Gastrocnemius medialis (tissue), 4 donors: Measurements from ENCODE around the gene UNG. TPM values are rescaled to one million over a fixed set of nuclear protein-coding genes. Genes with fewer than 3 reads are reported as not detected.

ENCODE experiments used
- ATAC-seq, 2 donors: fragments of 150-250 bp; one replicate each; pipeline ENCODE4 v1.9.1; 2016
- DNase-seq, 2 donors: peaks; one replicate each; pipeline ENCODE4 v3.0.0-alpha.2; 2019
- H3K27ac ChIP-seq, 4 donors: fragments of 200-600 bp; sonication (generic); 1 replicate in 1 of 4; 2 replicates in 3 of 4; pipeline ENCODE4 v1.5.1; 2016 to 2018; ENCODE audit warnings: mild to moderate bottlenecking in 2 of 4, moderate library complexity in 1 of 4
- H3K27me3 ChIP-seq, 3 donors: fragments of 200-600 bp; sonication (generic) in 2 of 3; 1 replicate in 1 of 3; 2 replicates in 2 of 3; pipeline versions ENCODE4 v1.5.1 to v1.6.0; 2016 to 2019; ENCODE audit warnings: mild to moderate bottlenecking in 1 of 3, moderate library complexity in 1 of 3
- H3K36me3 ChIP-seq, 2 donors: fragments of 200-600 bp; sonication (generic) in 1 of 2; one replicate each; pipeline ENCODE4 v1.5.1; 2017 to 2018
- H3K4me1 ChIP-seq, 2 donors: fragments of 200-600 bp; sonication (generic) in 1 of 2; one replicate each; pipeline ENCODE4 v1.5.1; 2016 to 2017; ENCODE audit warnings: mild to moderate bottlenecking in 2 of 2
- H3K4me3 ChIP-seq, 4 donors: fragments of 200-600 bp; sonication (generic) in 3 of 4; 1 replicate in 1 of 4; 2 replicates in 3 of 4; pipeline ENCODE4 v1.5.1; 2016 to 2019; ENCODE audit warnings: mild to moderate bottlenecking in 2 of 4
- H3K9me3 ChIP-seq, 3 donors: fragments of 200-600 bp; sonication (generic) in 2 of 3; 1 replicate in 1 of 3; 2 replicates in 2 of 3; pipeline ENCODE4 v1.5.1; 2016 to 2019
- POLR2A ChIP-seq, 2 donors: fragments of 450-650 bp; IDR thresholded peaks; one replicate each; pipeline ENCODE4 v1.6.1; 2017; ENCODE audit warnings: antibody characterized with exemption in 2 of 2, mild to moderate bottlenecking in 2 of 2, moderate library complexity in 2 of 2
- in situ Hi-C, 4 donors: fragments of 200-750 bp; cut with MboI; loops; one replicate each; pipeline versions ENCODE4 v1.15.0 to v1.8.0; 2017; ENCODE audit warnings: low sequenced_read_pairs in 4 of 4
- intact Hi-C: fragments of 100-400 bp; cut with DNase I; formaldehyde crosslinking; loops from one replicate; pipeline ENCODE4 v1.15.1; 2023; ENCODE audit warnings: low total_unique reads
- total RNA-seq, 4 donors: library from RNA; depleted of rRNA; stranded (reverse); fragments of >200 nt; gene quantifications; one replicate each; pipeline versions ENCODE4 v1.1.0 to v1.2.3, GENCODE V29; 2016
- TF ChIP-seq, protein P1 (sequence below), 5 experiments: fragments of 450-650 bp in 3 of 5; fragments of 200-600 bp in 2 of 5; sonication (generic) in 2 of 5; IDR thresholded peaks in 4 of 5; conservative IDR thresholded peaks in 1 of 5; 1 replicate in 4 of 5; 2 replicates in 1 of 5; pipeline ENCODE4 v1.5.1; 2016 to 2019; ENCODE audit warnings: antibody characterized with exemption in 5 of 5, mild to moderate bottlenecking in 3 of 5, moderate library complexity in 3 of 5

The UNG gene
- total RNA-seq, 4 donors from 2014 or later, result 38.7 to 45.3 (median 42.3) TPM

DNA sequence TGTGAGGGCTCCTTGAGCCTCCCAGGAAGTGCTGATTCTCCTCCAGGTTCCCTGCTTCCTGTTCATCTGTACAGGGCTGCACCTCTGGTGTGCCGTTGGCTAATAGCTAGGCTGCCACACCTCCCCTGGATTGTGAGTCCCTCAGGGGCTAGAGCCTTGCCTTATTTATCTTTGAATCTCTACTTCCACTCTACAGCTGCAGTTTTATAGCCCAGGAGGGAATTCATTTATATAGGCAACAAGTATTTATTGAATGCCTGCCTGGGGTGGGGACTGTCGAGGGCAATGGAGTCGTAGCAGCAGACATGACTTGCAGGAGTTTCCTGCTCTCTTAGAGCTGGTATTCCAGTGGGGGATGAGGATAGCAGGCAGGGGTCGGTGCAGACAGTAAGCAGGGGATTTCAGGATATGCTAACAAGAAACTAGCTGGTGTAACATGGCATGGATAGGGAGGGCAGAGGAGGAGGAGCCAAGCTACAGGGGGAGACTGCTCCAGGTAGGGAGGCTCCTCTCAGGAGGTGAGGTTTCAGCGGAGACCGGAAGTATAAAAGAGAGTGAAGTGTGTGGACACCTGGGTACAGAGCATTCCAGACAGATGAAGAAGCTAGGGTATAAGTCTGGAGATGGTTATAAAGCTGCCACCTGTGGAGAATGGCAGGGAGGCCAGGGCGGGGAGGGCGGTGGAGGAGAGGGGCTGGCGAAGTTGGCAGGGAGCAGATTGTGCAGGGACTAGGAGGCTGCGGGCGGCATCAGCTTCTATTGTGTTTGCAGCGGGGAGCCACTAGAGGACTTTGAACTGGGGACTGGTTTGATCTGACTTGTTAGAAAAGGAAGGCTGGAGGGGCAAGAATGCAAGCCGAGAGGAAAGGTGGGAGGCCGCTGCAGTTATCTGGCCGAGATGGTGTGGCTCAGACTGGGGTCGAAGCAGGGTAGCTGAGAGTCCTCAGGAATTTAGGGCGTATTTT lies 27.8 kb upstream of the UNG start:
- ATAC-seq, result no peak
- intact Hi-C loops, result no loop called here
- TF ChIP-seq, protein P1, sequence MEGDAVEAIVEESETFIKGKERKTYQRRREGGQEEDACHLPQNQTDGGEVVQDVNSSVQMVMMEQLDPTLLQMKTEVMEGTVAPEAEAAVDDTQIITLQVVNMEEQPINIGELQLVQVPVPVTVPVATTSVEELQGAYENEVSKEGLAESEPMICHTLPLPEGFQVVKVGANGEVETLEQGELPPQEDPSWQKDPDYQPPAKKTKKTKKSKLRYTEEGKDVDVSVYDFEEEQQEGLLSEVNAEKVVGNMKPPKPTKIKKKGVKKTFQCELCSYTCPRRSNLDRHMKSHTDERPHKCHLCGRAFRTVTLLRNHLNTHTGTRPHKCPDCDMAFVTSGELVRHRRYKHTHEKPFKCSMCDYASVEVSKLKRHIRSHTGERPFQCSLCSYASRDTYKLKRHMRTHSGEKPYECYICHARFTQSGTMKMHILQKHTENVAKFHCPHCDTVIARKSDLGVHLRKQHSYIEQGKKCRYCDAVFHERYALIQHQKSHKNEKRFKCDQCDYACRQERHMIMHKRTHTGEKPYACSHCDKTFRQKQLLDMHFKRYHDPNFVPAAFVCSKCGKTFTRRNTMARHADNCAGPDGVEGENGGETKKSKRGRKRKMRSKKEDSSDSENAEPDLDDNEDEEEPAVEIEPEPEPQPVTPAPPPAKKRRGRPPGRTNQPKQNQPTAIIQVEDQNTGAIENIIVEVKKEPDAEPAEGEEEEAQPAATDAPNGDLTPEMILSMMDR (IDR thresholded peaks at IDR 0.05 in 4 of 5, conservative IDR thresholded peaks at IDR 0.05 in 1 of 5), result no peak
- no peak for TF ChIP-seq POLR2A (IDR thresholded peaks at IDR 0.05)

DNA sequence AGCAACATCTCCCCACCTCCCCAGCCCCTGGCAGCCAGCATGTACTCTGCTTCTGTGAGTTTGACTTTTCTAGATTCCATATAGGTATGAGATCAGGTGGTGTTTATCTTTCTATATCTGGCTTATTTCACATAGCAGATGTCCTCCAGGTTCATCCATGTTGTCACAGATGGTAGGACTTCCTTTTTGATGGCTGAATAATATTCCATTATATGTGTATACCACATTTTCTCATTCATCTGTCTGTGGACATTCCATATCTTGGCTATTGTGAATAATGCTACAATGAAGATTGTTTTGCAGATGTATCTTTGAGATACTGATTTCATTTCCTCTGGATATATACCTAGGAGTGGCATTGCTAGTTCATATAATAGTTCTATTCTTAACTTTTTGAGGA lies 22.5 kb upstream of the UNG start:
- Histone ChIP-seq H3K27ac (no peak overlapping the region), H3K27me3 (no peaks in the 10 kb centered on the region), H3K4me3 (no peak overlapping the region), H3K36me3 (peaks cover 3 to 55% of the 10 kb centered on the region in 2 donors), H3K4me1 (no peaks in the 10 kb centered on the region), H3K9me3 (no peaks in the 10 kb centered on the region)
- intact Hi-C loops, result no loop called here
- ATAC-seq (no peak), DNase-seq (no peak)
- TF ChIP-seq POLR2A (IDR thresholded peaks at IDR 0.05), result no peak
- TF ChIP-seq, protein P1 (IDR thresholded peaks at IDR 0.05 in 4 of 5, conservative IDR thresholded peaks at IDR 0.05 in 1 of 5), result no peak
- in situ Hi-C loops, result loop anchor here (25.0 kb wide), 3 partner anchors 413 to 513 kb away; partner anchors contain the start of genes ISCU (in 3 of the 4), SART3 (in 3 of the 4) and SELPLG (in 2 of the 4)

More for the DNA sequence above, 27.8 kb upstream of the UNG start:
- Histone ChIP-seq H3K27ac (no peak overlapping the region), H3K9me3 (no peaks in the 10 kb centered on the region), H3K27me3 (no peaks in the 10 kb centered on the region), H3K36me3 (peaks cover under 1 to 58% of the 10 kb centered on the region in 2 donors), H3K4me1 (no peaks in the 10 kb centered on the region), H3K4me3 (no peak overlapping the region)
- no peak for DNase-seq
- in situ Hi-C loops, result no loop called here

DNA sequence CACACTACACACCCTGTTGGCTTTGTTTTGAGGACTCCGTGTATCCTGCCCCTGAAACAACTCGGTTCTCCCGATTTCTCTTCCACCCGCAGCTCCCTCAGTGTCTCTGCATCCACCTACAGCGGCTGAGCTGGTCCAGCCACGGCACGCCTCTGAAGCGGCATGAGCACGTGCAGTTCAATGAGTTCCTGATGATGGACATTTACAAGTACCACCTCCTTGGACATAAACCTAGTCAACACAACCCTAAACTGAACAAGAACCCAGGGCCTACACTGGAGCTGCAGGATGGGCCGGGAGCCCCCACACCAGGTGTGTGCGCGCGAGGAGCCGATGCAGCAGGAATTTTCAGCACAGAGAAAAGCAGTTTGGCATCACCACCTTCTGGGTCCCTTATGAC lies 14.6 kb upstream of the UNG start:
- in situ Hi-C loops, result loop anchor here (25.0 kb wide), 3 partner anchors 420 to 520 kb away; partner anchors contain the start of genes ISCU (in 3 of the 4), SART3 (in 3 of the 4) and SELPLG (in 2 of the 4)
- Histone ChIP-seq H3K36me3 (peaks cover 0 to 85% of the 10 kb centered on the region in 2 donors), H3K4me1 (peaks cover 4 to 9% of the 10 kb centered on the region in 2 donors), H3K9me3 (no peaks in the 10 kb centered on the region), H3K27me3 (no peaks in the 10 kb centered on the region), H3K4me3 (no peak overlapping the region), H3K27ac (no peak overlapping the region)
- DNase-seq (no peak), ATAC-seq (no peak)
- intact Hi-C loops, result no loop called here
- TF ChIP-seq, protein P1 (IDR thresholded peaks at IDR 0.05 in 4 of 5, conservative IDR thresholded peaks at IDR 0.05 in 1 of 5), result no peak
- TF ChIP-seq POLR2A (IDR thresholded peaks at IDR 0.05), result no peak

DNA sequence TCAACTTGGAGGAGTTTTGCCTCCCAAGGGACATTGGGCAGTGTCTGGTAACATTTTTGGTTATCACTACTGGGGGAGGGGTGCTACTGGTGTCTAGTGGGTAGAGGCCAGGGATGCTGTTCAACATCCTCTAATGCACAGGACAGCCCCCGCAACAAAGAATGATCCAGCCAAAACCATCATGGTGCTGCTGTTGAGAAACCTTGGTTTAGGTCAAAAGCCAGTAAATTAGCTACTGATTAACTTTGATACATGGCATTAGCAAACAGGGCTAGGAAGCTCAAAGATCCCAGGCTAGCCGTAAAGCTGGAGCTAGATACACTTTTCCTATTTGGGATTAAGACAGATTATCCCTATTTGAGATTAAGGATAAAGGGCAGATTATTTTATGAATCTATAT lies 13.0 kb upstream of the UNG start:
- intact Hi-C loops, result no loop called here
- in situ Hi-C loops, result loop anchor here (25.0 kb wide), 3 partner anchors 422 to 522 kb away; partner anchors contain the start of genes ISCU (in 3 of the 4), SART3 (in 3 of the 4) and SELPLG (in 2 of the 4)
- TF ChIP-seq POLR2A (IDR thresholded peaks at IDR 0.05), result no peak
- TF ChIP-seq, protein P1 (IDR thresholded peaks at IDR 0.05 in 4 of 5, conservative IDR thresholded peaks at IDR 0.05 in 1 of 5), result no peak
- Histone ChIP-seq H3K4me3 (no peak overlapping the region), H3K4me1 (peaks cover 4 to 11% of the 10 kb centered on the region in 2 donors), H3K36me3 (peaks cover 0 to 90% of the 10 kb centered on the region in 2 donors), H3K27ac (no peak overlapping the region), H3K27me3 (no peaks in the 10 kb centered on the region), H3K9me3 (no peaks in the 10 kb centered on the region)
- ATAC-seq, result no peak
- no peak for DNase-seq
